ENCODE measurements around the gene ZNF621.

- TF ChIP-seq POU6F1 (CRISPR knock-in tag; IDR thresholded peaks at IDR 0.05; ENCODE audit: borderline replicate concordance, low read depth), result no peak
- no peak for TF ChIP-seq TOX (CRISPR knock-in tag; IDR thresholded peaks at IDR 0.05; ENCODE audit: borderline replicate concordance)
- TF ChIP-seq GLIS3 (CRISPR knock-in tag; IDR thresholded peaks at IDR 0.05), result no peak
- TF ChIP-seq ZFP30 (CRISPR knock-in tag; IDR thresholded peaks at IDR 0.05), result no peak
- no peak for TF ChIP-seq RARB (CRISPR knock-in tag; IDR thresholded peaks at IDR 0.05)
- no peak for TF ChIP-seq TSHZ2 (CRISPR knock-in tag; IDR thresholded peaks at IDR 0.05)
- no peak for TF ChIP-seq PATZ1 (CRISPR knock-in tag; IDR thresholded peaks at IDR 0.05; ENCODE audit: borderline replicate concordance)
- no peak for TF ChIP-seq CREB5 (CRISPR knock-in tag; IDR thresholded peaks at IDR 0.05; ENCODE audit: low read depth)
- no peak for TF ChIP-seq BACH2 (CRISPR knock-in tag; IDR thresholded peaks at IDR 0.05; ENCODE audit: borderline replicate concordance)
- peak; percentile 25; the same call in 1 of the 2 replicates for TF ChIP-seq ZNF8 (CRISPR knock-in tag; IDR thresholded peaks at IDR 0.05)
- peak; percentile 69; the same call in 1 of the 2 replicates for TF ChIP-seq SNAI2 (CRISPR knock-in tag; IDR thresholded peaks at IDR 0.05)
- TF ChIP-seq ARNTL (CRISPR knock-in tag; IDR thresholded peaks at IDR 0.05; ENCODE audit: borderline replicate concordance, low read depth), result no peak
- no peak for TF ChIP-seq ESRRG (CRISPR knock-in tag; IDR thresholded peaks at IDR 0.05)
- TF ChIP-seq OSR1 (CRISPR knock-in tag; IDR thresholded peaks at IDR 0.05), result no peak
Observed at GRCh38 chr3:40584625-40585189, 59.9 kb downstream of the ZNF621 start.

Data from SK-N-SH treated with all-trans-retinoic acid at 6 μM for 48 hours (cell line).